NB4 (cell line): ENCODE results near the gene PSMD12.

Source experiments
- MYC ChIP-seq: IDR thresholded peaks from 2 replicates; pipeline ENCODE4 v1.6.1; 2011; ENCODE audit warnings: low read depth, low read length
- TF ChIP-seq, protein P1 (sequence below): IDR thresholded peaks from one replicate; pipeline ENCODE4 v1.5.1; 2012; ENCODE audit warnings: low read depth, low read length

DNA sequence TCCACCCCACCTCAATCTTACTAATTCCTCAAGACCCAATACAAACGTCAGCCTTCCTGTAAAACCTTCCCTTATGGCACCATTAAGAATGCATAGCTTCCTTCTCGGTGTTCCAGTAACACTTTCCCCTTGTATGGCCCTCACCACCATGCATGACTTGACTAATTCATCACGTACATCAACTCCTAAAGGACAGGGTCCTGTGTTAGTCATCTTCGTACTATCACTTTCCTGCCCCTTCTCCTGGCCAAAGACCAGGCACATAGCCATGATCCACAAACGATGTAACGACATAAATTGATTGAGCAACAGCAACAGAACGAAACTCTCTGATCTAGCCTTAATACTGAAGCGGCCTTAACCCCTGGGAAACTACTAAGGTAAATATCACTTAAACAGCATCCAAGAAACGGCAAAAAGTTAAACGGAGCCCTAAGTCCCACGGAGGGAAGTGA, 612 bp downstream of the PSMD12 start:
- TF ChIP-seq, protein P1, sequence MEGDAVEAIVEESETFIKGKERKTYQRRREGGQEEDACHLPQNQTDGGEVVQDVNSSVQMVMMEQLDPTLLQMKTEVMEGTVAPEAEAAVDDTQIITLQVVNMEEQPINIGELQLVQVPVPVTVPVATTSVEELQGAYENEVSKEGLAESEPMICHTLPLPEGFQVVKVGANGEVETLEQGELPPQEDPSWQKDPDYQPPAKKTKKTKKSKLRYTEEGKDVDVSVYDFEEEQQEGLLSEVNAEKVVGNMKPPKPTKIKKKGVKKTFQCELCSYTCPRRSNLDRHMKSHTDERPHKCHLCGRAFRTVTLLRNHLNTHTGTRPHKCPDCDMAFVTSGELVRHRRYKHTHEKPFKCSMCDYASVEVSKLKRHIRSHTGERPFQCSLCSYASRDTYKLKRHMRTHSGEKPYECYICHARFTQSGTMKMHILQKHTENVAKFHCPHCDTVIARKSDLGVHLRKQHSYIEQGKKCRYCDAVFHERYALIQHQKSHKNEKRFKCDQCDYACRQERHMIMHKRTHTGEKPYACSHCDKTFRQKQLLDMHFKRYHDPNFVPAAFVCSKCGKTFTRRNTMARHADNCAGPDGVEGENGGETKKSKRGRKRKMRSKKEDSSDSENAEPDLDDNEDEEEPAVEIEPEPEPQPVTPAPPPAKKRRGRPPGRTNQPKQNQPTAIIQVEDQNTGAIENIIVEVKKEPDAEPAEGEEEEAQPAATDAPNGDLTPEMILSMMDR, result no peak
- no peak for TF ChIP-seq MYC
